Measurements from ENCODE around the gene CCL24.
"Not testable (repeated sequence)": the region's sequence is repeated elsewhere in the genome, so short reads cannot be mapped to it uniquely, and the experiment has no call there.

GRCh38 chr7:75792567-75792966 lies 21.0 kb downstream of the CCL24 start:
- TF ChIP-seq CTCF (IDR thresholded peaks at IDR 0.05; ENCODE audit: insufficient read depth, low read depth, low read length); EZH2 (IDR thresholded peaks at IDR 0.05; ENCODE audit: insufficient read depth, low read length): not testable (repeated sequence)

Measured in astrocyte (in vitro differentiated cells and primary cell).